GM18502 (cell line): ENCODE results near the gene ANKRD1.

Source experiments
- ATAC-seq: cut with Tn5 transposase; IDR thresholded peaks from one replicate; pipeline ENCODE4 v1.9.1; 2021; ENCODE audit warnings: mild to moderate bottlenecking; ENCODE audit not compliant: unreplicated experiment, poor library complexity

ANKRD1 gene

DNA sequence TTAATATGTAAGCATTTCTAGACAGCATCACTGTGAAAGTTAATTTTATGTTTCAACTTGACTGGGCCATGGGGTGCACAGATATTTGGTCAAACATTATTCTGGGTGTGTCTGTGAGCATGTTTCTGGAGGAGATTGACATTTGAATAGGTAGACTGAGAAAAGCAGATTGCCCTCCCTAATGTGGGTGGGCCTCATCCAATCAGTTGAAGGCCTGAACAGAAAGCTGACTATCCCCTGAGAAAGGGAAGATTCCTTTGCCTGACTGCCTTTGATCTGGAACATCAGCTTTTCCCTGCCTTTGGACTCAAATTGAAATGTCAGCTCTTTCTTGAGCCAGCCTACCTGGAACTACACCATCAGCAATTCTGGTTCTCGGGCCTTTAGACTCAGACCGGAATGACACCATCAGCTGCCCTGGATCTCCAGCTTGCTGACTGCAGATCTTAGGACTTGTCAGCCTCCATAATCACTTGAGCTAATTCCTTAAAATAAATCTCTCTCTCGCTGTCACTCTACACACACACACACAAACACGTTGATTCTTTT is 54.8 kb downstream of the ANKRD1 start:
- ATAC-seq = no peak

DNA sequence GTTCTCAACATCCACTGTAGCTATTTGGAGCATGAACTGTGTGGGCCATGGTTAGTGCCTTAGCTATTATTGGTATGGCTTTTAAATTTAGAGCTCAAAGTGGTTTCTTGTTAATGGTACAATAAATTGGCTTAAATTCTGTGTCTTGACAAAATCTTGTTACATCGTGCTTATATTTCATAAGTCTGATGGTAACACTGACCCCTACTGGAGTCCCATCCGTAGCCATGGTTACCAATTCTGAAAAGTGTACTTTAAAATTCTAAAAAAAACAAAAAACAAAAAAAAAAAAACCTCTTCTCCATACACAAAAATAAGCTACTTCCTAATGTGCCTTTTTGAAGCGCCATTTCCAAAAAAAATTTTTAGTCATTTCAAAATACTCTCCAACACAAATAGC is 55.5 kb downstream of the ANKRD1 start:
- ATAC-seq = no peak

DNA sequence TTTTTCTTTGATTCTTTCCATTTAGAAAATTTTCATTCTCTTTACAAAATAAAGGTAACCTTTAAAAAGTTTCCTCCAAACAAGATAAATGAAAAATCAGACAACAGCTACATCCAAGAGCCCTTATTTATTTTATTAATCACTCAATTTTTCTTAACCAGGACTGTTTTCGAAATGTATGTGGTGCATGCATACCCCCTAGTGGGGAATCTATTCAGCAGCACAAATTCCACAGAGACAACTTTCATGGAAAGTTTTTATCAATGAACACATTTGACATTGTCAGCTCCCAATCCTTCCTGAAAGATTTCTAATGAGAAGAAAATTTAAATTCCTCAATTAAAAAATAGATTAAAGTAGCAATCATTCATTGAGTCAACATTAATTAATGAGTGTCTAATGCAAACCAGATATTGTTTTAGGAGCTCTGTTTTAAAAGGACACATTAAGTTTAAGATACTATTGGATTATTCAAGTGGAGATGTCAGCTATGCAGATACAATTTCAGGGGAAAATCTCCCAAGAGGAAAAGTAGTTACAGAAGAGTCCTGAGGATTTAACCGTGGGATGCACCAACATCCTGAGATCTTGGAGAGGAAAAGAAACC is 57.9 kb downstream of the ANKRD1 start:
- no peak for ATAC-seq
